ENCODE data around the gene IGLL5.
"Not testable (repeated sequence)": the region's sequence is repeated elsewhere in the genome, so short reads cannot be mapped to it uniquely, and the experiment has no call there.

- TF ChIP-seq, protein P1, sequence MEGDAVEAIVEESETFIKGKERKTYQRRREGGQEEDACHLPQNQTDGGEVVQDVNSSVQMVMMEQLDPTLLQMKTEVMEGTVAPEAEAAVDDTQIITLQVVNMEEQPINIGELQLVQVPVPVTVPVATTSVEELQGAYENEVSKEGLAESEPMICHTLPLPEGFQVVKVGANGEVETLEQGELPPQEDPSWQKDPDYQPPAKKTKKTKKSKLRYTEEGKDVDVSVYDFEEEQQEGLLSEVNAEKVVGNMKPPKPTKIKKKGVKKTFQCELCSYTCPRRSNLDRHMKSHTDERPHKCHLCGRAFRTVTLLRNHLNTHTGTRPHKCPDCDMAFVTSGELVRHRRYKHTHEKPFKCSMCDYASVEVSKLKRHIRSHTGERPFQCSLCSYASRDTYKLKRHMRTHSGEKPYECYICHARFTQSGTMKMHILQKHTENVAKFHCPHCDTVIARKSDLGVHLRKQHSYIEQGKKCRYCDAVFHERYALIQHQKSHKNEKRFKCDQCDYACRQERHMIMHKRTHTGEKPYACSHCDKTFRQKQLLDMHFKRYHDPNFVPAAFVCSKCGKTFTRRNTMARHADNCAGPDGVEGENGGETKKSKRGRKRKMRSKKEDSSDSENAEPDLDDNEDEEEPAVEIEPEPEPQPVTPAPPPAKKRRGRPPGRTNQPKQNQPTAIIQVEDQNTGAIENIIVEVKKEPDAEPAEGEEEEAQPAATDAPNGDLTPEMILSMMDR (IDR thresholded peaks at IDR 0.05; ENCODE audit: low read depth, low read length), result not testable (repeated sequence)
- not testable (repeated sequence) for TF ChIP-seq POLR2A (IDR thresholded peaks at IDR 0.05; ENCODE audit: extremely low read depth, insufficient read length); MYC (IDR thresholded peaks at IDR 0.05; ENCODE audit: low read depth, low read length)
- TF ChIP-seq, protein P2, sequence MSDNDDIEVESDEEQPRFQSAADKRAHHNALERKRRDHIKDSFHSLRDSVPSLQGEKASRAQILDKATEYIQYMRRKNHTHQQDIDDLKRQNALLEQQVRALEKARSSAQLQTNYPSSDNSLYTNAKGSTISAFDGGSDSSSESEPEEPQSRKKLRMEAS (IDR thresholded peaks at IDR 0.05; ENCODE audit: low read depth, low read length), result not testable (repeated sequence)
Measured at GRCh38 chr22:22904736-22905135, 17.1 kb downstream of the IGLL5 start.
